GM19238 (cell line): ENCODE measurements around the gene ISG20L2.

Experiments
- DNase-seq: peaks from one replicate; pipeline ENCODE4 v3.0.0; 2011; ENCODE audit warnings: low spot score; ENCODE audit not compliant: insufficient read length

The ISG20L2 gene

GRCh38 chr1:156690675-156691036, 37.9 kb downstream of the ISG20L2 start:
- no peak for DNase-seq

- no peak for DNase-seq
Observed at GRCh38 chr1:156689953-156690674, 38.5 kb downstream of the ISG20L2 start.

GRCh38 chr1:156689035-156689952, 39.3 kb downstream of the ISG20L2 start:
- DNase-seq = peak; percentile 90

- no peak for DNase-seq
Observed at GRCh38 chr1:156684227-156684782, 44.3 kb downstream of the ISG20L2 start.

- no peak for DNase-seq
Observed at GRCh38 chr1:156682166-156682890, 46.2 kb downstream of the ISG20L2 start.

GRCh38 chr1:156681196-156681960, 47.2 kb downstream of the ISG20L2 start:
- DNase-seq = no peak

- DNase-seq = no peak
Observed at GRCh38 chr1:156680056-156680455, 48.5 kb downstream of the ISG20L2 start.

GRCh38 chr1:156677616-156678596, 50.7 kb downstream of the ISG20L2 start:
- no peak for DNase-seq

- DNase-seq = no peak
Observed at GRCh38 chr1:156676820-156677615, 51.5 kb downstream of the ISG20L2 start, which contains the start of gene NES. NES (minus strand) TSS chr1:156677407; CDS start chr1:156677264, 143 bp downstream.

GRCh38 chr1:156676114-156676819, 52.3 kb downstream of the ISG20L2 start:
- no peak for DNase-seq

- no peak for DNase-seq
Observed at GRCh38 chr1:156675210-156676113, 53.1 kb downstream of the ISG20L2 start.

- DNase-seq = no peak
Observed at GRCh38 chr1:156673387-156674121, 55.0 kb downstream of the ISG20L2 start.
